ENCODE results near the gene TSC22D2.
A peak's percentile ranks its signal among the peaks of the same experiment; 100 is the strongest.

TSC22D2 gene

DNA sequence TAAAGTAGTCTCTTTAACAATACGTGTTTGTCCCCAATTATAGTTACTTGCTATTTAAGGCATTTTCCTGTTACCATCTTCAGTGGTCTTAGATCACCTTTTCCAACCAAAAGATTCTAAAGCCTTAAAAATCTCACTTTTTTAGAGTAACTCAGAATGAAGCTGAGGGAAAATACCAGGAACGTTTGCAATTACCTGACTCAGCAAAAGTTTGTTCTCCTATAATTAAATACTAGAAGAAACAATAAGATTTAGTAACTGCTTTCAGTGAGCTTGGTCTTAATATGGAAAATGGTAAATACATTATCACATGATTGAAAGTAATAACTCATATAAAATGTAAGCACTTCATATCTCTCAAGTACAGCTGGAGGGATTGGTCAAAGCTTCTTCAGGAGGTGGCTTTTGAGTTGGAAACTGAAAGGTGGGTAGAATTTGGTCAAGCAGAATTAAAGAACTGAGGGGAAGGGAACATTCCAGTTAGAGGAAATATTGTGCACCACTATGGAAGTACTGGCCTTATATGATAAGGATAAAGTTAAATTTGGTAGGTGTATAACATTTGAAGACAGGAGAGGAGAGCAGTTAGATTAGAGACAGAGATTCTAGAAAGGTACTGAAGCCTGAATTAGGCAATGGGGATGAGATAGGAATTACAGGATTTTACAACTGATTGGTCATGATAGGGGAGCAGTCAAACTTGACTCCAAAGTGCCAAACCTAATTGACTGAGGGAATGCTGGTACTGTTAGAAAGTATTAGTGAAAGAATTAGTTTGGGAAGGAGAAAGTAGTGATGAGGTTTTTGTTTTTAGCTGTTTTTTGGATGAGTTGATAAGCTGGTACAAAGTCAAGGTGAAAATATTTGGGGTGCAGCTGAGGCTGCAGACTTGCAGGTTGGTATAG is 21.9 kb downstream of the TSC22D2 start:
- H3K4me1 ChIP-seq (ENCODE audit: insufficient read depth, poor library complexity, severe bottlenecking) = peaks cover 41% of the 10 kb centered on the region
- H3K4me3 ChIP-seq (ENCODE audit: severe bottlenecking) = no peak overlapping the region
- no peaks in the 10 kb centered on the region for H3K9me3 ChIP-seq (ENCODE audit: severe bottlenecking)
- H3K36me3 ChIP-seq (ENCODE audit: low read depth) = peaks cover 68% of the 10 kb centered on the region
- no peaks in the 10 kb centered on the region for H3K27me3 ChIP-seq (ENCODE audit: insufficient read depth, poor library complexity, severe bottlenecking)
- DNase-seq (ENCODE audit: low spot score) (no peak), ATAC-seq (ENCODE audit: low read depth) (no peak)
- no peak for TF ChIP-seq CTCF (IDR thresholded peaks at IDR 0.05; ENCODE audit: poor library complexity, severe bottlenecking)
- no peak overlapping the region for H3K27ac ChIP-seq (ENCODE audit: poor library complexity, severe bottlenecking)

GRCh38 chr3:150433347-150433746 is 25.2 kb downstream of the TSC22D2 start:
- no peak for TF ChIP-seq CTCF (IDR thresholded peaks at IDR 0.05; ENCODE audit: poor library complexity, severe bottlenecking)
- H3K36me3 ChIP-seq (ENCODE audit: low read depth) = peaks cover 62% of the 10 kb centered on the region
- no peak overlapping the region for H3K27ac ChIP-seq (ENCODE audit: poor library complexity, severe bottlenecking)
- DNase-seq (ENCODE audit: low spot score) (no peak), ATAC-seq (ENCODE audit: low read depth) (no peak)
- H3K4me1 ChIP-seq (ENCODE audit: insufficient read depth, poor library complexity, severe bottlenecking) = peaks cover 38% of the 10 kb centered on the region
- H3K27me3 ChIP-seq (ENCODE audit: insufficient read depth, poor library complexity, severe bottlenecking) = no peaks in the 10 kb centered on the region
- H3K9me3 ChIP-seq (ENCODE audit: severe bottlenecking) = no peaks in the 10 kb centered on the region
- H3K4me3 ChIP-seq (ENCODE audit: severe bottlenecking) = no peak overlapping the region

DNA sequence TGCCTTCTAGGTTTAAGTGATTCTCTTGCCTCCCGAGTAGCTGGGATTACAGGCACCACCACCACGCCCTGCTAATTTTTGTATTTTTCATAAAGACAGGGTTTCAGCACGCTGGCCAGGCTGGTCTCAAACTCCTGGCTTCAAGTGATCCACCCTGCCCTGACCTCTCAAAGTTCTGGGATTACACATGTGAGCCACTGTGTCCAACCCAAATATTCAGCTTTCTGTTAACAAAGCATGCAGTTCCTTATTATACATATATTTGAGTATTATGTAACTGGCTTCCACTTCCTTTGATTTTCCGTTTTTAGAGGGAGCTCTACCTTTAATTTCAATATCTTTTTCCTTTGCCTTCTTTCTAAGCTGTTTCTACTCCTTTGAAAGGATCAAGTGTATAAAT is 26.1 kb downstream of the TSC22D2 start:
- H3K9me3 ChIP-seq (ENCODE audit: severe bottlenecking) = no peaks in the 10 kb centered on the region
- DNase-seq (ENCODE audit: low spot score) (no peak), ATAC-seq (ENCODE audit: low read depth) (peak; percentile 13; the same call in 1 of the 3 replicates)
- no peaks in the 10 kb centered on the region for H3K27me3 ChIP-seq (ENCODE audit: insufficient read depth, poor library complexity, severe bottlenecking)
- H3K27ac ChIP-seq (ENCODE audit: poor library complexity, severe bottlenecking) = peak overlapping the region; percentile 13
- no peak overlapping the region for H3K4me3 ChIP-seq (ENCODE audit: severe bottlenecking)
- no peak for TF ChIP-seq CTCF (IDR thresholded peaks at IDR 0.05; ENCODE audit: poor library complexity, severe bottlenecking)
- peaks cover 38% of the 10 kb centered on the region for H3K4me1 ChIP-seq (ENCODE audit: insufficient read depth, poor library complexity, severe bottlenecking)
- H3K36me3 ChIP-seq (ENCODE audit: low read depth) = peaks cover 65% of the 10 kb centered on the region

DNA sequence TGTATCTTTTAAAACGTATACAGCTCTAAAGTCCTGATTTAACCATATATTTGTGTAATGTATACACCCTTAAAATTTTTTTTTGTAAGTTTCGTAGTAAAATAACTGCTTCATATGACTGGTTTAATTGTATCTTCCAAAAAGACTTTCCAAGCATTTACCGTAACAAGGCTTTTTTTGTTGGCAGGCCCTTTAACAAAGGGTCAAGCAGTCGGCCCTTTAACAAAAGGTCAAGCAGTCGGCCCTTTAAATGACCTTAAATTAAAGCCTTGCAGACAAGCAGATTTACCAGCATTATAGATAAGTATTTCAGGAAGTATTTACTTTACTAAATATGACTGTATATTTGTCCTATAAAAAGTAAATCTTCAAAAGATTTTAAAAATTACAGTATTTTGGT is 28.1 kb downstream of the TSC22D2 start:
- H3K4me1 ChIP-seq (ENCODE audit: insufficient read depth, poor library complexity, severe bottlenecking) = peaks cover 44% of the 10 kb centered on the region
- H3K27ac ChIP-seq (ENCODE audit: poor library complexity, severe bottlenecking) = peak overlapping the region; percentile 1
- H3K27me3 ChIP-seq (ENCODE audit: insufficient read depth, poor library complexity, severe bottlenecking) = no peaks in the 10 kb centered on the region
- DNase-seq (ENCODE audit: low spot score) = no peak
- no peak for TF ChIP-seq CTCF (IDR thresholded peaks at IDR 0.05; ENCODE audit: poor library complexity, severe bottlenecking)
- no peak for ATAC-seq (ENCODE audit: low read depth)
- H3K36me3 ChIP-seq (ENCODE audit: low read depth) = peaks cover 72% of the 10 kb centered on the region
- H3K9me3 ChIP-seq (ENCODE audit: severe bottlenecking) = no peaks in the 10 kb centered on the region
- no peak overlapping the region for H3K4me3 ChIP-seq (ENCODE audit: severe bottlenecking)

- no peaks in the 10 kb centered on the region for H3K9me3 ChIP-seq (ENCODE audit: severe bottlenecking)
- H3K4me3 ChIP-seq (ENCODE audit: severe bottlenecking) = no peak overlapping the region
- peaks cover 51% of the 10 kb centered on the region for H3K4me1 ChIP-seq (ENCODE audit: insufficient read depth, poor library complexity, severe bottlenecking)
- no peak for TF ChIP-seq CTCF (IDR thresholded peaks at IDR 0.05; ENCODE audit: poor library complexity, severe bottlenecking)
- peak overlapping the region; percentile 25 for H3K27ac ChIP-seq (ENCODE audit: poor library complexity, severe bottlenecking)
- peaks cover 88% of the 10 kb centered on the region for H3K36me3 ChIP-seq (ENCODE audit: low read depth)
- ATAC-seq (ENCODE audit: low read depth) = peak; percentile 30; the same call in 2 of the 3 replicates
- DNase-seq (ENCODE audit: low spot score) = no peak
- H3K27me3 ChIP-seq (ENCODE audit: insufficient read depth, poor library complexity, severe bottlenecking) = no peaks in the 10 kb centered on the region
These were observed 31.6 kb downstream of the TSC22D2 start for GRCh38 chr3:150439657-150440056.
